H1 (cell line): ENCODE results near the gene BEST1. TPM values are rescaled to one million over a fixed set of nuclear protein-coding genes. Genes with fewer than 3 reads are reported as not detected.

Source experiments
- CTCF ChIA-PET: fragments of 300-600 bp; sonication (Branson Sonifier 250); formaldehyde crosslinking; loops from one replicate; lab custom pipeline; 2021; ENCODE audit not compliant: partially characterized antibody; lab: Charles Lee
- POLR2A ChIA-PET: fragments of 300-600 bp; sonication (Branson Sonifier 250); formaldehyde crosslinking; loops from one replicate; lab custom pipeline; 2021; ENCODE audit warnings: inconsistent platforms; ENCODE audit not compliant: partially characterized antibody; lab: Charles Lee
- DNase-seq, 2 experiments: peaks; one replicate each; pipeline versions ENCODE4 v3.0.0 to v3.0.0-alpha.2; 2010 to 2022; ENCODE audit warnings: low spot score in 2 of 2, low read depth in 1 of 2, mixed read lengths in 1 of 2
- FAIRE-seq: peaks from 2 replicates; lab custom pipeline; 2011; peaks lifted over from hg19 to GRCh38; lab: Jason Lieb, UNC
- H2AFZ ChIP-seq: 2 replicates; pipeline ENCODE4 v1.8.1; 2012; ENCODE audit warnings: low read length, inconsistent platforms
- H2AK5ac ChIP-seq: 2 replicates; pipeline ENCODE4 v1.6.1; 2013; ENCODE audit warnings: low read depth, low read length
- H2BK120ac ChIP-seq: replicated peaks from 2 replicates; pipeline ENCODE3; 2013; ENCODE audit warnings: low read depth, low read length, inconsistent platforms
- H2BK12ac ChIP-seq: 2 replicates; pipeline ENCODE4 v1.6.1; 2013; ENCODE audit warnings: low read depth, low read length
- H2BK15ac ChIP-seq: 2 replicates; pipeline ENCODE4 v1.6.1; 2013; ENCODE audit warnings: low read length
- H2BK20ac ChIP-seq: 2 replicates; pipeline ENCODE4 v1.6.1; 2013; ENCODE audit warnings: low read length
- H2BK5ac ChIP-seq: 2 replicates; pipeline ENCODE4 v1.6.1; 2013; ENCODE audit warnings: low read depth, low read length
- H3K14ac ChIP-seq: 2 replicates; pipeline ENCODE4 v1.6.1; 2013; ENCODE audit warnings: inconsistent platforms; ENCODE audit not compliant: insufficient read length
- H3K18ac ChIP-seq: 2 replicates; pipeline ENCODE4 v1.6.1; 2013; ENCODE audit warnings: low read length; ENCODE audit errors: extremely low read depth
- H3K23ac ChIP-seq: 2 replicates; pipeline ENCODE4 v1.6.1; 2013; ENCODE audit warnings: inconsistent platforms; ENCODE audit not compliant: insufficient read length
- H3K23me2 ChIP-seq: 2 replicates; pipeline ENCODE4 v1.6.1; 2013; ENCODE audit warnings: low read depth, low read length
- H3K27ac ChIP-seq: 2 replicates; pipeline ENCODE4 v1.6.1; 2011; ENCODE audit warnings: low read depth, low read length, inconsistent platforms
- H3K27me3 ChIP-seq, 4 experiments: replicated peaks in 1 of 4; 1 replicate in 1 of 4; 2 replicates in 3 of 4; pipeline versions ENCODE4 v1.6.1 to v1.8.1; 2011 to 2013; ENCODE audit warnings: low read length in 3 of 4, mild to moderate bottlenecking in 3 of 4, inconsistent platforms in 2 of 4, mixed read lengths in 2 of 4, moderate library complexity in 1 of 4; ENCODE audit not compliant: control insufficient read depth in 3 of 4, insufficient read depth in 3 of 4; ENCODE audit errors: extremely low read depth in 1 of 4
- H3K36me3 ChIP-seq, 4 experiments: 2 replicates each; pipeline versions ENCODE4 v1.6.1 to v1.8.1; 2011 to 2013; ENCODE audit warnings: mild to moderate bottlenecking in 4 of 4, low read length in 3 of 4, moderate library complexity in 2 of 4, control low read depth in 1 of 4, inconsistent platforms in 1 of 4; ENCODE audit not compliant: insufficient read depth in 4 of 4, control insufficient read depth in 2 of 4
- H3K4ac ChIP-seq: replicated peaks from 2 replicates; pipeline ENCODE3; 2013; ENCODE audit warnings: low read length, low read depth, mixed read lengths, inconsistent platforms; ENCODE audit not compliant: insufficient read length
- H3K4me1 ChIP-seq, 4 experiments: replicated peaks in 1 of 4; 1 replicate in 1 of 4; 2 replicates in 3 of 4; pipeline versions ENCODE4 v1.6.1 to v1.8.1; 2011 to 2013; ENCODE audit warnings: low read length in 3 of 4, inconsistent platforms in 2 of 4, mixed read lengths in 1 of 4; ENCODE audit not compliant: insufficient read depth in 4 of 4, control insufficient read depth in 3 of 4
- H3K4me2 ChIP-seq, 2 experiments: 2 replicates each; pipeline versions ENCODE4 v1.6.1 to v1.8.1; 2011 to 2013; ENCODE audit warnings: low read depth in 2 of 2, low read length in 2 of 2, control low read depth in 1 of 2, inconsistent platforms in 1 of 2, mild to moderate bottlenecking in 1 of 2; ENCODE audit not compliant: insufficient read depth in 1 of 2
- H3K4me3 ChIP-seq, 4 experiments: fragments of 200-600, 300-600 bp in 1 of 4; sonication (generic), shearing (Covaris generic), sonication (Bioruptor Twin) in 1 of 4; 2 replicates each; pipeline versions ENCODE4 v1.5.1 to v1.8.1; 2011 to 2016; ENCODE audit warnings: low read length in 4 of 4, low read depth in 3 of 4, control low read depth in 2 of 4, inconsistent platforms in 2 of 4, mild to moderate bottlenecking in 2 of 4, mixed read lengths in 1 of 4, moderate library complexity in 1 of 4; ENCODE audit not compliant: insufficient read depth in 2 of 4; ENCODE audit errors: extremely low read depth in 1 of 4
- H3K56ac ChIP-seq: replicated peaks from 2 replicates; pipeline ENCODE3; 2013; ENCODE audit warnings: low read depth, mild to moderate bottlenecking, mixed read lengths, low read length, inconsistent platforms; ENCODE audit not compliant: insufficient read length
- H3K79me1 ChIP-seq: 2 replicates; pipeline ENCODE4 v1.6.1; 2013; ENCODE audit warnings: low read depth, low read length, control low read depth
- H3K79me2 ChIP-seq, 2 experiments: 2 replicates each; pipeline versions ENCODE4 v1.6.1 to v1.8.1; 2012 to 2013; ENCODE audit warnings: low read length in 2 of 2, mild to moderate bottlenecking in 2 of 2, inconsistent platforms in 1 of 2; ENCODE audit not compliant: insufficient read depth in 2 of 2, control insufficient read depth in 1 of 2
- H3K9ac ChIP-seq, 4 experiments: replicated peaks in 1 of 4; 1 replicate in 1 of 4; 2 replicates in 3 of 4; pipeline versions ENCODE4 v1.6.1 to v1.8.1; 2011 to 2013; ENCODE audit warnings: low read depth in 3 of 4, low read length in 3 of 4, control low read depth in 2 of 4, mild to moderate bottlenecking in 2 of 4, moderate library complexity in 2 of 4, inconsistent platforms in 1 of 4; ENCODE audit errors: extremely low read depth in 1 of 4
- H3K9me3 ChIP-seq, 2 experiments: 2 replicates each; pipeline versions ENCODE4 v1.6.1 to v1.8.1; 2012 to 2013; ENCODE audit warnings: mild to moderate bottlenecking in 2 of 2, moderate library complexity in 2 of 2, control low read depth in 1 of 2, inconsistent platforms in 1 of 2, low read depth in 1 of 2, low read length in 1 of 2, mixed read lengths in 1 of 2; ENCODE audit not compliant: insufficient read depth in 2 of 2
- H4K20me1 ChIP-seq, 2 experiments: replicated peaks in 1 of 2; 2 replicates each; pipeline versions ENCODE3 to v1.8.1; 2011 to 2013; ENCODE audit warnings: inconsistent platforms in 2 of 2, low read length in 2 of 2, mild to moderate bottlenecking in 1 of 2; ENCODE audit not compliant: insufficient read depth in 2 of 2, control insufficient read depth in 1 of 2
- H4K5ac ChIP-seq: 2 replicates; pipeline ENCODE4 v1.6.1; 2013; ENCODE audit warnings: low read length, low read depth, mixed read lengths, inconsistent platforms; ENCODE audit not compliant: insufficient read length
- H4K8ac ChIP-seq: 2 replicates; pipeline ENCODE4 v1.8.0; 2013; ENCODE audit warnings: mild to moderate bottlenecking, moderate library complexity, low read length, inconsistent platforms; ENCODE audit not compliant: insufficient read depth; ENCODE audit errors: extremely low read depth
- H4K91ac ChIP-seq: replicated peaks from 2 replicates; pipeline ENCODE3; 2013; ENCODE audit warnings: low read length, mixed read lengths, inconsistent platforms; ENCODE audit not compliant: insufficient read length
- CHD2 ChIP-seq: IDR thresholded peaks from 2 replicates; pipeline ENCODE4 v1.6.1; 2012; ENCODE audit warnings: low read length, improper control_type of control experiment
- CREB1 ChIP-seq: IDR thresholded peaks from 2 replicates; pipeline ENCODE4 v1.6.1; 2012; ENCODE audit warnings: inconsistent platforms
- EGR1 ChIP-seq: IDR thresholded peaks from 2 replicates; pipeline ENCODE4 v1.6.1; 2011; ENCODE audit warnings: low read depth, low read length, borderline replicate concordance
- FOSL1 ChIP-seq: IDR thresholded peaks from 2 replicates; pipeline ENCODE4 v1.6.1; 2011; ENCODE audit warnings: mild to moderate bottlenecking, low read depth, low read length, moderate library complexity; ENCODE audit not compliant: insufficient read depth
- JUND ChIP-seq: IDR thresholded peaks from 2 replicates; pipeline ENCODE4 v1.6.1; 2011; ENCODE audit warnings: mild to moderate bottlenecking, improper control_type of control experiment, low read length
- POLR2A ChIP-seq, 2 experiments: IDR thresholded peaks; 1 replicate in 1 of 2; 2 replicates in 1 of 2; pipeline ENCODE4 v1.6.1; 2011; ENCODE audit warnings: low read depth in 2 of 2, low read length in 2 of 2, mild to moderate bottlenecking in 2 of 2; ENCODE audit errors: control extremely low read depth in 1 of 2
- RNF2 ChIP-seq: fragments of 200-900, 300-1000 bp; sonication (generic); IDR thresholded peaks from 2 replicates; pipeline ENCODE4 v1.7.1; 2016; ENCODE audit warnings: borderline replicate concordance, low read depth, mild to moderate bottlenecking, antibody characterized with exemption, low read length; ENCODE audit not compliant: poor library complexity, severe bottlenecking; ENCODE audit errors: missing control alignments
- RXRA ChIP-seq: IDR thresholded peaks from 2 replicates; pipeline ENCODE4 v1.6.1; 2011; ENCODE audit warnings: low read depth, mild to moderate bottlenecking, low read length, moderate library complexity; ENCODE audit not compliant: insufficient read depth
- SP1 ChIP-seq: IDR thresholded peaks from 2 replicates; pipeline ENCODE4 v1.6.1; 2011; ENCODE audit warnings: low read depth, low read length
- SP4 ChIP-seq: IDR thresholded peaks from 2 replicates; pipeline ENCODE4 v1.6.1; 2012; ENCODE audit warnings: low read length, inconsistent platforms
- TCF12 ChIP-seq: IDR thresholded peaks from 2 replicates; pipeline ENCODE4 v1.6.1; 2011; ENCODE audit warnings: low read depth, mild to moderate bottlenecking, low read length
- WGBS, 2 experiments: shearing (Covaris generic) in 1 of 2; methylation state at CpG; one replicate each; pipeline versions ENCODE4 v1.1.6 to v1.1.7; 2013 to 2015; ENCODE audit warnings: low lambda C conversion rate in 2 of 2, mixed read lengths in 2 of 2, inconsistent platforms in 1 of 2, low coverage in 1 of 2, missing lambda C conversion rate in 1 of 2; ENCODE audit not compliant: insufficient replicate concordance in 2 of 2, insufficient coverage in 1 of 2, insufficient read length in 1 of 2; ENCODE audit errors: extremely low coverage in 1 of 2, missing lambda C conversion rate in 1 of 2; 5-methylcytosine and 5-hydroxymethylcytosine counted together
- polyA plus RNA-seq, 7 experiments: library from polyadenylated mRNA; depleted of rRNA in 3 of 7; stranded (reverse) in 5 of 7; unstranded in 2 of 7; fragments of >200 nt in 5 of 7; fragments of 200-250 nt in 2 of 7; gene quantifications; 1 replicate in 5 of 7; 2 replicates in 1 of 7; 4 replicates in 1 of 7; pipeline versions ENCODE4 v1.2.1 to v1.2.3, GENCODE V29; 2011 to 2013; ENCODE audit warnings: missing spikeins in 2 of 7, mixed read lengths in 2 of 7
- total RNA-seq: library from RNA; stranded (reverse); fragmentation: NEBNext Ultra II Directional; extraction: Animal tissue kit (Norgen Biotek cat#: 25700); gene quantifications from 2 replicates; pipeline ENCODE4 v1.2.1, GENCODE V29; 2021
- TF ChIP-seq, protein P1 (sequence below): IDR thresholded peaks from 2 replicates; pipeline ENCODE4 v1.6.1; 2012; ENCODE audit warnings: inconsistent platforms

Gene BEST1
- total and polyA plus RNA-seq, 2 of the 8 experiments (the other 6 are each of a cell fraction or from before 2014, with no cell fraction given): 0.22 to 0.62 TPM

DNA sequence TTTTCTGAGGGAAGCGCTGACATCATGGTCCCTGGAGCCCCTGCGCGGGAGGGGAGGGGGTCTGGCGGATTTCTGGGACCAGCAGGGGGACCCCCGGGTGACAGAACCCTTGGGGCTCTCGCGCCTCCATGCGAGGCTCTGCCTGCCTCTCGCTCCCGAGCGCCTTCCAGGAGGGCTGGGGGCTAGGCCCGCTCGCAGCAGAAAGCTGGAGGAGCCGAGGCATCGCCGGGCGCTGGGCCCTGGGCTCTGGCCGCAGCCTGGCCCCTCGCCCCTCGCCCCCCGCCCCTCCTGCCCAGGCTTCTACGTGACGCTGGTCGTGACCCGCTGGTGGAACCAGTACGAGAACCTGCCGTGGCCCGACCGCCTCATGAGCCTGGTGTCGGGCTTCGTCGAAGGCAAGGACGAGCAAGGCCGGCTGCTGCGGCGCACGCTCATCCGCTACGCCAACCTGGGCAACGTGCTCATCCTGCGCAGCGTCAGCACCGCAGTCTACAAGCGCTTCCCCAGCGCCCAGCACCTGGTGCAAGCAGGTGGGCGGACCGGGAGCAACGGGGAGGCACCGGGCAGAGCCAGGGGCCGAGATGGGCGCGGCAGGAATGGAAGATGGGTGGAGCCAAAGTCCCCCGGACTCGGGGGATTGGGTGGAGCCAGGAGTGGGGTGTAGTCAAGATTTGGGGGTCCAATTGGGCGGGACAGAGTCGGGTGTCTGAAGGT lies 5.4 kb downstream of the BEST1 start:
- no peak overlapping the region for H3K56ac ChIP-seq
- H2BK12ac ChIP-seq: peak overlapping the region; percentile 80
- peak overlapping the region in 3 of 4 experiments; percentile 25 to 50 (median 34); a peak in 4 of 7 replicates for H3K9ac ChIP-seq
- peak overlapping the region; percentile 18 to 54 (median 28); a peak in 7 of 8 replicates for H3K4me3 ChIP-seq
- no peak overlapping the region for H3K23ac ChIP-seq
- 0 out of 2 replicates have a peak overlapping the region, but pooled peaks have one; percentile 13 for H2AFZ ChIP-seq
- H3K79me1 ChIP-seq: no peaks in the 10 kb centered on the region
- H3K9me3 ChIP-seq: no peaks in the 10 kb centered on the region
- H2BK120ac ChIP-seq: no peak overlapping the region
- H2BK15ac ChIP-seq: peak overlapping the region; percentile 88; the same call in 1 of the 2 replicates
- H2BK20ac ChIP-seq: no peak overlapping the region
- H3K18ac ChIP-seq: peak overlapping the region; percentile 95
- DNase-seq (peak; percentile 83 to 93), FAIRE-seq (no peak)
- WGBS, 2 experiments: 4% methylated on average over 40 of the region's 56 CpGs; no CpG with 5 or more reads in 1 of the 2 experiments
- peaks cover 0 to 4% (median 3%) of the 10 kb centered on the region in 4 experiments; a peak in 5 of 7 replicates for H3K4me1 ChIP-seq
- H3K23me2 ChIP-seq: peaks cover 2% of the 10 kb centered on the region; the same call in 1 of the 2 replicates
- H3K27me3 ChIP-seq: peaks cover 0 to 8% (median 2%) of the 10 kb centered on the region in 4 experiments; a peak in 4 of 7 replicates
- peak overlapping the region; percentile 66; the same call in 1 of the 2 replicates for H2BK5ac ChIP-seq
- H4K8ac ChIP-seq: peak overlapping the region; percentile 82
- no peak overlapping the region for H3K4ac ChIP-seq
- H3K14ac ChIP-seq: no peak overlapping the region
- H4K91ac ChIP-seq: no peak overlapping the region
- peak overlapping the region; percentile 66 to 78 for H3K4me2 ChIP-seq
- H4K5ac ChIP-seq: no peak overlapping the region
- H4K20me1 ChIP-seq: no peaks in the 10 kb centered on the region
- CTCF ChIA-PET: interaction anchor here (0.6 to 1.6 kb wide), 19 partner anchors 9 to 153 kb away, joined by 3 to 10 read pairs (median 3); no protein-coding TSS in a partner anchor
- H3K27ac ChIP-seq: no peak overlapping the region
- H2AK5ac ChIP-seq: no peak overlapping the region
- H3K79me2 ChIP-seq: no peaks in the 10 kb centered on the region
- H3K36me3 ChIP-seq: no peaks in the 10 kb centered on the region
- POLR2A ChIA-PET: interaction anchor here (1.4 to 22.2 kb wide), 2 partner anchors 16 to 58 kb away, joined by 4 to 458 read pairs; partner anchors contain the start of gene FTH1
- peak; percentile 81 for TF ChIP-seq CREB1
- TF ChIP-seq JUND: no peak
- 0 out of 2 replicates have a peak, but pooled peaks have one; percentile 35 for TF ChIP-seq SP4
- no peak for TF ChIP-seq RXRA
- peak in 1 of 2 experiments; percentile 24; a peak in 1 of 3 replicates for TF ChIP-seq POLR2A (IDR thresholded peaks at IDR 0.05; ENCODE audit: control extremely low read depth in 1 of 2, low read depth in 2 of 2, low read length in 2 of 2)
- peak; percentile 57; the same call in 1 of the 2 replicates for TF ChIP-seq EGR1
- peak; percentile 55; the same call in 1 of the 2 replicates for TF ChIP-seq TCF12
- TF ChIP-seq, protein P1, sequence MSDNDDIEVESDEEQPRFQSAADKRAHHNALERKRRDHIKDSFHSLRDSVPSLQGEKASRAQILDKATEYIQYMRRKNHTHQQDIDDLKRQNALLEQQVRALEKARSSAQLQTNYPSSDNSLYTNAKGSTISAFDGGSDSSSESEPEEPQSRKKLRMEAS: peak; percentile 99
- 0 out of 2 replicates have a peak, but pooled peaks have one; percentile 15 for TF ChIP-seq SP1
- TF ChIP-seq RNF2: peak; percentile 57
- TF ChIP-seq FOSL1: no peak
- peak; percentile 27; the same call in 1 of the 2 replicates for TF ChIP-seq CHD2
